B cell (primary cell): ENCODE data around the gene IL1RAP. TPM values are rescaled to one million over a fixed set of nuclear protein-coding genes. Genes with fewer than 3 reads are reported as not detected.

Experiments
- ATAC-seq: fragments of 200-7000 bp; cut with Tn5 transposase; one replicate; pipeline ENCODE4 v1.10.0; 2021; ENCODE audit warnings: low read depth, mild to moderate bottlenecking, moderate number of reproducible peaks, moderate library complexity
- CTCF ChIA-PET: fragments of 350-600 bp; sonication (Branson Sonifier 250); formaldehyde crosslinking; loops from one replicate; lab custom pipeline; 2021; ENCODE audit warnings: antibody characterized with exemption, inconsistent platforms; lab: Charles Lee
- POLR2A ChIA-PET: fragments of 350-600 bp; sonication (Branson Sonifier 250); formaldehyde crosslinking; loops from one replicate; lab custom pipeline; 2021; ENCODE audit warnings: antibody characterized with exemption; lab: Charles Lee
- DNase-seq: peaks from one replicate; pipeline ENCODE4 v3.0.0; 2013
- H2AFZ ChIP-seq: 2 replicates; pipeline ENCODE4 v1.6.1; 2012; ENCODE audit warnings: mild to moderate bottlenecking, low read depth, low read length; ENCODE audit not compliant: insufficient read depth, poor library complexity, severe bottlenecking
- H3K27ac ChIP-seq, 2 donors: 1 replicate in 1 of 2; 2 replicates in 1 of 2; pipeline ENCODE4 v1.5.1; 2012 to 2013; ENCODE audit warnings: low read length in 2 of 2, mild to moderate bottlenecking in 2 of 2, moderate library complexity in 1 of 2
- H3K27me3 ChIP-seq, 4 experiments: fragments of 200-600 bp in 1 of 4; sonication (generic) in 1 of 4; replicated peaks in 1 of 4; 1 replicate in 2 of 4; 2 replicates in 2 of 4; pipeline versions ENCODE4 v1.6.1 to v1.7.0; 2013 to 2016; ENCODE audit warnings: low read length in 3 of 4, mild to moderate bottlenecking in 2 of 4, mixed read lengths in 1 of 4, moderate library complexity in 1 of 4; ENCODE audit not compliant: insufficient read depth in 4 of 4, control insufficient read depth in 3 of 4; ENCODE audit errors: control extremely low read depth in 1 of 4
- H3K36me3 ChIP-seq, 2 experiments: replicated peaks in 1 of 2; 1 replicate in 1 of 2; 2 replicates in 1 of 2; pipeline versions ENCODE4 v1.6.1 to v1.7.1; 2013; ENCODE audit warnings: low read length in 1 of 2; ENCODE audit not compliant: insufficient read depth in 2 of 2, control insufficient read depth in 1 of 2; ENCODE audit errors: control extremely low read depth in 1 of 2, extremely low read depth in 1 of 2
- H3K4me1 ChIP-seq, 2 donors: fragments of 200-600 bp in 1 of 2; sonication (generic) in 1 of 2; 1 replicate in 1 of 2; 2 replicates in 1 of 2; pipeline versions ENCODE4 v1.5.1 to v1.6.1; 2013 to 2017; ENCODE audit warnings: low read length in 2 of 2; ENCODE audit not compliant: control insufficient read depth in 2 of 2, insufficient read depth in 2 of 2
- H3K4me2 ChIP-seq: replicated peaks from 2 replicates; pipeline ENCODE3; 2012; ENCODE audit warnings: mild to moderate bottlenecking, low read depth, low read length; ENCODE audit not compliant: poor library complexity, severe bottlenecking
- H3K4me3 ChIP-seq, 5 experiments: fragments of 200-600 bp in 1 of 5; sonication (generic) in 1 of 5; 1 replicate in 3 of 5; 2 replicates in 2 of 5; pipeline versions ENCODE4 v1.5.1 to v1.7.0; 2011 to 2016; ENCODE audit warnings: low read length in 4 of 5, mild to moderate bottlenecking in 4 of 5, low read depth in 2 of 5, control low read depth in 1 of 5, moderate library complexity in 1 of 5; ENCODE audit not compliant: insufficient read depth in 1 of 5; ENCODE audit errors: control extremely low read depth in 1 of 5, extremely low read depth in 1 of 5
- H3K79me2 ChIP-seq: fragments of 200-600 bp; sonication (generic); one replicate; pipeline ENCODE4 v1.6.0; 2016; ENCODE audit warnings: low read length; ENCODE audit not compliant: control insufficient read depth, insufficient read depth
- H3K9ac ChIP-seq: fragments of 200-600 bp; sonication (generic); 2 replicates; pipeline ENCODE4 v1.6.1; 2017; ENCODE audit warnings: mild to moderate bottlenecking, low read length, moderate library complexity
- H3K9me3 ChIP-seq, 3 donors: one replicate each; pipeline versions ENCODE4 v1.6.1 to v1.7.1; 2013; ENCODE audit warnings: low read length in 2 of 3; ENCODE audit not compliant: control insufficient read depth in 2 of 3, insufficient read depth in 1 of 3; ENCODE audit errors: control extremely low read depth in 1 of 3
- H4K20me1 ChIP-seq: 2 replicates; pipeline ENCODE4 v1.6.0; 2012; ENCODE audit warnings: mild to moderate bottlenecking, low read length; ENCODE audit not compliant: insufficient read depth, control insufficient read depth, poor library complexity, severe bottlenecking
- H3K27ac Mint-ChIP-seq: one replicate; pipeline ENCODE4 v1.8.0; 2021; ENCODE audit warnings: mixed read lengths
- H3K27me3 Mint-ChIP-seq: one replicate; pipeline ENCODE4 v1.8.0; 2021; ENCODE audit warnings: mixed read lengths
- H3K4me1 Mint-ChIP-seq: one replicate; pipeline ENCODE4 v1.8.0; 2021; ENCODE audit warnings: mixed read lengths
- H3K4me3 Mint-ChIP-seq: one replicate; pipeline ENCODE4 v1.8.0; 2021; ENCODE audit warnings: mixed read lengths
- H3K9me3 Mint-ChIP-seq: one replicate; pipeline ENCODE4 v1.8.0; 2022; ENCODE audit warnings: mixed read lengths; ENCODE audit not compliant: insufficient read depth
- CTCF ChIP-seq: fragments of 200-600 bp; IDR thresholded peaks from one replicate; pipeline ENCODE4 v1.8.0; 2022; ENCODE audit warnings: antibody characterized with exemption, mild to moderate bottlenecking
- EZH2 ChIP-seq: IDR thresholded peaks from 2 replicates; pipeline ENCODE4 v1.6.1; 2012; ENCODE audit warnings: borderline replicate concordance, low read depth, mild to moderate bottlenecking, moderate library complexity, low read length; ENCODE audit not compliant: insufficient read depth, poor library complexity, severe bottlenecking
- WGBS: methylation state at CpG from one replicate; pipeline ENCODE4 v1.1.5; 2013; ENCODE audit warnings: missing lambda C conversion rate; ENCODE audit not compliant: insufficient coverage; 5-methylcytosine and 5-hydroxymethylcytosine counted together
- intact Hi-C: fragments of 100-400 bp; cut with micrococcal nuclease; formaldehyde crosslinking; loops from one replicate; pipeline ENCODE4 v1.10.0; 2022
- polyA plus RNA-seq: library from polyadenylated mRNA; depleted of rRNA; stranded (reverse); fragments of >200 nt; gene quantifications from 2 replicates; pipeline ENCODE4 v1.2.3, GENCODE V29; 2012
- total RNA-seq, 2 donors: library from RNA; stranded (reverse); fragments of 120-200 nt in 1 of 2; gene quantifications; 1 replicate in 1 of 2; 2 replicates in 1 of 2; pipeline versions ENCODE4 v1.2.3 to v1.2.4, GENCODE V29; 2013 to 2022

Gene IL1RAP
- total and polyA plus RNA-seq, 2 donors (not counting 1 experiment from before 2014, with no cell fraction given) = 2.3 to 11.5 TPM

- TF ChIP-seq EZH2 (no peak), CTCF (no peak)
- Histone ChIP-seq H3K79me2 (no peaks in the 10 kb centered on the region), H4K20me1 (no peaks in the 10 kb centered on the region), H2AFZ (no peak overlapping the region), H3K4me3 (no peak overlapping the region), H3K4me1 (no peaks in the 10 kb centered on the region), H3K9me3 (no peaks in the 10 kb centered on the region), H3K4me2 (no peak overlapping the region), H3K27ac (no peak overlapping the region), H3K9ac (no peak overlapping the region), H3K36me3 (no peaks in the 10 kb centered on the region), H3K27me3 (no peaks in the 10 kb centered on the region)
- ATAC-seq (no peak), DNase-seq (no peak)
- no peaks in the 10 kb centered on the region for H3K9me3 Mint-ChIP-seq
- H3K4me1 Mint-ChIP-seq = no peaks in the 10 kb centered on the region
- ChIA-PET CTCF (no interaction called here), POLR2A (no interaction called here)
- no peak overlapping the region for H3K27ac Mint-ChIP-seq
- H3K27me3 Mint-ChIP-seq = no peaks in the 10 kb centered on the region
- intact Hi-C loops = no loop called here
- WGBS = no CpG with 5 or more reads among the region's 2 CpGs
- no peak overlapping the region for H3K4me3 Mint-ChIP-seq
Measured at GRCh38 chr3:190525634-190526033, 11.7 kb downstream of the IL1RAP start.

- ATAC-seq (no peak), DNase-seq (no peak)
- TF ChIP-seq CTCF (no peak), EZH2 (no peak)
- 86% methylated on average over 2 of the region's 5 CpGs for WGBS
- Histone ChIP-seq H3K36me3 (no peaks in the 10 kb centered on the region), H3K27me3 (no peaks in the 10 kb centered on the region), H3K79me2 (no peaks in the 10 kb centered on the region), H3K9me3 (no peaks in the 10 kb centered on the region), H3K4me1 (no peaks in the 10 kb centered on the region), H4K20me1 (no peaks in the 10 kb centered on the region), H2AFZ (no peak overlapping the region), H3K4me2 (no peak overlapping the region), H3K27ac (no peak overlapping the region), H3K9ac (no peak overlapping the region), H3K4me3 (no peak overlapping the region)
- Mint-ChIP-seq H3K9me3 (no peaks in the 10 kb centered on the region), H3K4me1 (no peaks in the 10 kb centered on the region), H3K27me3 (no peaks in the 10 kb centered on the region), H3K27ac (no peak overlapping the region), H3K4me3 (no peak overlapping the region)
- POLR2A ChIA-PET = no interaction called here
- intact Hi-C loops = no loop called here
- CTCF ChIA-PET = no interaction called here
Measured at GRCh38 chr3:190526787-190527762, 13.2 kb downstream of the IL1RAP start.
